ENCODE results near the gene NRG4.
"Not testable (repeated sequence)": the region's sequence is repeated elsewhere in the genome, so short reads cannot be mapped to it uniquely, and the experiment has no call there.

Gene NRG4

GRCh38 chr15:75992897-75993296 is 19.3 kb downstream of the NRG4 start:
- no peak for DNase-seq

DNA sequence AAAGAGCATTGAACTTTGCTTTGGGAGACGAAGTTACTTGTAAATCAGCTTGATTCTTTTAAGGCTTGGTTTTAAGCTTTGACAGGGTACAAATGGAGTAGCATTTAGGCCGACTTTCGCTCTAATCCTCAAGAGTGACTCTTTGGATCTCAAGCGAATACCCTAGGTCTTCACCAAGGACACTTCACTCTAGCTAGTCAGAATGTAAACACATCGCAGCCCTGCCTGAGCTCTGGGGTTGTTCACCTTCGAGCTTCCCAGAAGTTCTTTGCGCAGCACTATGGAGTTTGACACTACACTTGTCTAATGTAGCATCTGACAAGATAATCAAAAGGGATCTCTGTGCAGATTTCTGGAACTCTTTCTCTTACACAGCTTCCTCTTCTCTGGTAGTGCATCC is 22.3 kb downstream of the NRG4 start:
- no peak for DNase-seq

- no peak for DNase-seq
Observed at GRCh38 chr15:75989045-75989444, 23.2 kb downstream of the NRG4 start.

DNA sequence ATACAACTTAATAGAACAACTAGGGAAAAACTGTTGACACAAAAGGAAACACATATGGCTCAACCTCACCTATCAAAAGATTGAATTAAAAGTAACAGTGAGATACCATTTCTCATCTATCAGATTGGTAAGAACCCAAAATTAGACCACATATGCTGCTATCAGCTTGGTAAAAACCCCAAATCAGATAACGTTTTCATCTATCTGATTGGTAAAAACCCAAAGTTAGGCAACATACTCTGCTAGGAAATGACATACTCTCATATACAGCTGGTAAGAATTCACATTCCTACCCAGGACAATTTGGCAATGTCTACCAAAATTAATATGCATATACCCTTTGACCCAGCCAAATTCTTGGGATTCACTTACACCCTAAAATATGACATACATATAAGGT is 26.3 kb downstream of the NRG4 start:
- no peak for DNase-seq

- not testable (repeated sequence) for DNase-seq
Observed at GRCh38 chr15:75984706-75985105, 27.5 kb downstream of the NRG4 start.

- no peak for DNase-seq
Observed at GRCh38 chr15:75982468-75982867, 29.8 kb downstream of the NRG4 start.

DNA sequence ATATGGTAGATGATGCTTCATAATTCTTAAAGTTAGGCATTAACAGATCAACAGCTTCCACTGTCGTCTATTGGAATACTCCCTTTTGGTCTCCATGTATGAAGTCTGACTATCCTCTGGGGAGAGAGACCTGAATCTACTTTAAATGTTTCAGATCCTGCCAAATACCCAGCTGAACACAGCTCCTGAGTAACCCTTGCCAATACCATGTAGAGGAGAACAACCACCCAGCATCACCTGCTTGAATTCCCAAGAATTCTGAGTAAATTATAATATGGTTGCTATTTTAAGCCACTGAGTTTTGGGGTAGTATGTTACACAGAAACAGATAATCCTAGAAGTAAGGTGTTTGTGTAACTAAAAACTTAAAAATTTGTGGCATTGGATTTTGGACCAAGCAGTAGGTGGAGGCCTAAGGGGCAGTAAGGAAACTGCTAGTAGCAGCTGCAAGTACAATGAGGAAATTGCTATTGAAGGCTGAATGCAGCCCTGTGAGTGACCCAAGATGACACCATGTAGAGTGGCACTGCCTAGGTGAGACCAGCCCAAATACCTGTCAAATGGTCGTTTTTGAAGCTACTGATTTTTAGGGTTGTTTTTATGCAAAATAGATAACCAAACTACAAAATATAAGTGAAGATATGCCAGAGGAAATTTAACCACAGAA is 30.9 kb downstream of the NRG4 start:
- DNase-seq: no peak

DNA sequence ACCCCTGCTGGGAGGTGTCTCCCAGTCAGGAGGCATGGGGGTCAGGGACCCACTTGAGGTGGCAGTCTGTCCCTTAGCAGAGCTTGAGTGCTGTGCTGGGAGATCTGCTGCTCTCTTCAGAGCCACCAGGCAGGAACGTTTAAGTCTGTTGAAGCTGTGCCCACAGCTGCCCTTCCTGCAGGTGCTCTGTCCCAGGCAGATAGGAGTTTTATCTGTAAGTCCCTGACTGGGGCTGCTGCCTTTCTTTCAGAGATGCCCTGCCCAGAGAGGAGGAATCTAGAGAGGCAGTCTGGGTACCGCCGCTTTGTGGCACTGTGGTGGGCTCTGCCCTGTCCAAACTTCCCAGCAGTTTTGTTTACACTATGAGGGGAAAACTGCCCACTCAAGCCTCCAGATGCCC is 35.5 kb downstream of the NRG4 start:
- not testable (repeated sequence) for DNase-seq

- no peak for DNase-seq
Observed at GRCh38 chr15:75966073-75966472, 46.2 kb downstream of the NRG4 start.

DNA sequence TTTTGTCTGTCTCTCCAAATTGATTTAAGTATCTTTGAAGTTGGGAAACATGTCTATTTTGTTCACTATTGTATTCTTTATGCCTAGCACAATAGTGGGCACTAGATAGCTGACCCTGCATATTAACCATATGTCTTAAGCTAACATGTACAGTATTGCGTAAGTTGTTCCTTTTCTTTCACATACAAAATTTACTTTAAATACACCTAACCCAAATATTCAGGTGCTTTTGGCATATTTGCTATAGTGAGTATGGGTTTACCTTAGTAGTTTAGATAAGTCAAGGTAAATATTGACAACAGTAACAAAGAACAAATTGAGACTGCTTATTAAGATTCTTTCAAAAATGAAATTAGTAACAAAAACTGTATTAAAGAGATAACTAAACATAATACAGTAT is 50.9 kb downstream of the NRG4 start:
- no peak for DNase-seq

- no peak for DNase-seq
Observed at GRCh38 chr15:75955720-75956119, 56.5 kb downstream of the NRG4 start.

DNA sequence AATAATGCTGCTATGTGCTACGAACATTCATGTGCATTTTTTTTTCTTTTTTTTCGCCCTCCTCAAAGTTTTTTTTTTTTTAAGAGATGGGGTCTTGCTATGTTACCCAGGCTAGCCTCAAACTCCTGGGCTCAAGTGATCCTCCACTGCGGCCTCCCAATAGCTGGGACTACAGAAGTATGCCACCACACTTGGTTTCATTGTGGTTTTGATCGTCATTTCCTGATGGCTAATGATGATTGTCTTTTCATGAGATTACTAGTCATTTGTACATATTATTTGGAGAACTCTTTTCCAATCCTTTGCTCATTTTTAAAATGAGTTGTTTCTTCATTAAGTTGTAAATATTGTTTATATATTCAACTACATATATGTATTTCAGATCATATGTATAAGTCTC is 59.7 kb downstream of the NRG4 start:
- DNase-seq: no peak

- no peak for DNase-seq
Observed at GRCh38 chr15:75948761-75949296, 63.4 kb downstream of the NRG4 start.

DNA sequence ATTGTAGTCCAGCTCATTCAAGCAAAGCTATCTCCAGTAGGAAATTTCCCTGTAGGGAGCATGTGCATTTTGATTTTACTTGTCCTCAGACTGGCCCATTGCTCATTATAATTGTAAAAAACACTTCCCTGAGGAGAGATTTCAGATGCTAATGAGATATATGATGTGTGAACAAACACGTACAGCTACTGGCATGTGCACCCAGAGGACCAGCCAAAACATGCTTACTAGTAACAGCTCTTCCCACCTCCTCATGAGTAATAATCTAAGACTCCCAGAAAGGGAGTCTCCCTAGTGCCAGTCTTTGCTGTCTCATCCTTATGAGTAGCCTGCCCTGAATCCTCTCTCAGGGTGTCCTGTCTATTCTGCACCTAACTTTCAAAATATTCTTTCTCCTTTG is 65.1 kb downstream of the NRG4 start:
- DNase-seq: no peak

- no peak for DNase-seq
Observed at GRCh38 chr15:75945953-75946352, 66.3 kb downstream of the NRG4 start.

GRCh38 chr15:75943713-75944215 is 68.5 kb downstream of the NRG4 start:
- DNase-seq: no peak

DNA sequence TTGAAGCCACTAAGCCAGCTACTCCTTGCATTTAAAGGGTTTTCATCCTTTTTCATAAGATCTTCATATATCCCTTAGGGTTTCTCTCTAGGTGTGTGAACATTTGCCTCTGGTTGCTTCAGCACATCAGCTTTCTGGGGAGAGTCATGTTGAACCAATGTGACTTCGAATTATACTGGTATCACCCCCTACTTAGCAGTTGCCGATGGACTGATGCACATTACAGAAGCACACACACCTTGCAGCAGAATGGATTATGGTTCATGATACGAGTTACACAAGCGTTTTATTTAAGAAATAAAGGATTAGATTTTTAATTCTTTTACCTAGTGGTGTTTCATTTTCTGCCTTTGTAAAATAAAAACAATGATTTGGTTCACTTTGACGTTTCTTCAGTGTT is 69.0 kb downstream of the NRG4 start:
- DNase-seq: no peak

DNA sequence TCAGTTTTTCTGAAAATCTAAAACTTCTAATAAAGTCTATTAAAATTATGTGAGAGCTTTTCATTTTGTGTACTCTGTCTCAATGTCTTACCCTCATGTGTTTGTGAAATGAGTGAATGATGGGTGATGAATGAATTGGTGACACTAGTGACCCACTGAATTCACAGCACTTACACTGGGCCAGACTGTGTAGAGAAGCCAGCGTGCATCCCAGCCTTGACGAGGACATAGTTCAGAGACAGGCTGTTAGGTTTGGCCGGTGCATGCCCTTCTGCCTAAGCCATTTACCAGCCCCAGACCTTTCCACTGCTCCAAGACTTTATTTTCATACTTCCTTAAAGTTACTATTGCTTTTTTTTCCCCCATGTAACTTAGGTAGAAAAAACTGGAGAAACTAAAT is 69.8 kb downstream of the NRG4 start:
- no peak for DNase-seq

DNA sequence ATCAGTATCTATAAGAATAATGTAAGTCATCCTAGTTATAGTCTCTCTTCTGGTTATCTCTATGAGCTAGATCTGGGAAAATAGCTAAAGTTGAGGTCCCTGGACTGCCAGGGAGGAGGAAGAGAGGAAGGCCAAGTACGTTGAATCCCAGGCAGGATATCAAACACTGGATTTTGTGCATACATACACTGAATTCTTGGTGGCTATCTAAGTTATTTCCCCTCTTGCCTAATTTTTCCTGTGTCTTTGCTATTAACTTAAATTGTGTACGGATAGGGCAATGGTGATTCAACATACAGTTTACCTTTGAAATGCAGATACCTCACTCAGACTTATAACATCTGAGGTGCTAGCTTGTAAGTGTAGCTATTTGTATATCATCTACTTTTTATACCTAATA is 81.4 kb downstream of the NRG4 start:
- DNase-seq: no peak

GRCh38 chr15:75929799-75930565 is 82.2 kb downstream of the NRG4 start:
- DNase-seq: no peak

- no peak for DNase-seq
Observed at GRCh38 chr15:75928680-75929608, 83.3 kb downstream of the NRG4 start.

GRCh38 chr15:75927601-75928000 is 84.6 kb downstream of the NRG4 start:
- DNase-seq: no peak

- no peak for DNase-seq
Observed at GRCh38 chr15:75926931-75927330, 85.3 kb downstream of the NRG4 start.
